ENCODE data around the gene INPP4A.

DNA sequence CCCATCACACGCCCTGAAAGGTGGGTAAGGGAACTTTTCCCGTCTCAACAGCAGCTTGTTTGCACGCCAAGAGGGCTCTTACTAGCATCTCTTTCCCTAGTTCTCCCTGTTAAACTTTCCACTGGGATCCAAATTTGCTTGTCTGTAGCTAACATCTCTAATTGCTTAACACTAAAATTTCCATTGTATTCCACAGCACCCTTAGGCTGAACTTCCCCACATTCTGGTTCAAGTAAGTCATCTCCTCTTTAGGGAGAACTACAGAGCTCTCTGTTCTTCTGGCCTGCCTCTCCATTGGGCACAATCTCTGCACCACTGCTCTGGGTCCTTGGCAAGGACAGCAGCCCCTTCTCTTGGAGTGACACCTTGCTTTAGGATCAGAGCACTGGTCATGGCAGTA, 187.7 kb downstream of the INPP4A start:
- TF ChIP-seq, protein P1, sequence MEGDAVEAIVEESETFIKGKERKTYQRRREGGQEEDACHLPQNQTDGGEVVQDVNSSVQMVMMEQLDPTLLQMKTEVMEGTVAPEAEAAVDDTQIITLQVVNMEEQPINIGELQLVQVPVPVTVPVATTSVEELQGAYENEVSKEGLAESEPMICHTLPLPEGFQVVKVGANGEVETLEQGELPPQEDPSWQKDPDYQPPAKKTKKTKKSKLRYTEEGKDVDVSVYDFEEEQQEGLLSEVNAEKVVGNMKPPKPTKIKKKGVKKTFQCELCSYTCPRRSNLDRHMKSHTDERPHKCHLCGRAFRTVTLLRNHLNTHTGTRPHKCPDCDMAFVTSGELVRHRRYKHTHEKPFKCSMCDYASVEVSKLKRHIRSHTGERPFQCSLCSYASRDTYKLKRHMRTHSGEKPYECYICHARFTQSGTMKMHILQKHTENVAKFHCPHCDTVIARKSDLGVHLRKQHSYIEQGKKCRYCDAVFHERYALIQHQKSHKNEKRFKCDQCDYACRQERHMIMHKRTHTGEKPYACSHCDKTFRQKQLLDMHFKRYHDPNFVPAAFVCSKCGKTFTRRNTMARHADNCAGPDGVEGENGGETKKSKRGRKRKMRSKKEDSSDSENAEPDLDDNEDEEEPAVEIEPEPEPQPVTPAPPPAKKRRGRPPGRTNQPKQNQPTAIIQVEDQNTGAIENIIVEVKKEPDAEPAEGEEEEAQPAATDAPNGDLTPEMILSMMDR (IDR thresholded peaks at IDR 0.05), result no peak
- TF ChIP-seq, protein P2, sequence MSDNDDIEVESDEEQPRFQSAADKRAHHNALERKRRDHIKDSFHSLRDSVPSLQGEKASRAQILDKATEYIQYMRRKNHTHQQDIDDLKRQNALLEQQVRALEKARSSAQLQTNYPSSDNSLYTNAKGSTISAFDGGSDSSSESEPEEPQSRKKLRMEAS (IDR thresholded peaks at IDR 0.05; ENCODE audit: low read depth), result no peak
- TF ChIP-seq EZH2phosphoT487 (IDR thresholded peaks at IDR 0.05; ENCODE audit: borderline replicate concordance, low read depth), result no peak
- TF ChIP-seq SIN3A (IDR thresholded peaks at IDR 0.05; ENCODE audit: borderline replicate concordance, low read depth, low read length), result no peak
- TF ChIP-seq REST (IDR thresholded peaks at IDR 0.05; ENCODE audit: low read depth, low read length), result no peak
- TF ChIP-seq, protein P3, sequence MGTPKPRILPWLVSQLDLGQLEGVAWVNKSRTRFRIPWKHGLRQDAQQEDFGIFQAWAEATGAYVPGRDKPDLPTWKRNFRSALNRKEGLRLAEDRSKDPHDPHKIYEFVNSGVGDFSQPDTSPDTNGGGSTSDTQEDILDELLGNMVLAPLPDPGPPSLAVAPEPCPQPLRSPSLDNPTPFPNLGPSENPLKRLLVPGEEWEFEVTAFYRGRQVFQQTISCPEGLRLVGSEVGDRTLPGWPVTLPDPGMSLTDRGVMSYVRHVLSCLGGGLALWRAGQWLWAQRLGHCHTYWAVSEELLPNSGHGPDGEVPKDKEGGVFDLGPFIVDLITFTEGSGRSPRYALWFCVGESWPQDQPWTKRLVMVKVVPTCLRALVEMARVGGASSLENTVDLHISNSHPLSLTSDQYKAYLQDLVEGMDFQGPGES (IDR thresholded peaks at IDR 0.05; ENCODE audit: low read depth, low read length), result no peak
- no peak for TF ChIP-seq POLR2AphosphoS5 (IDR thresholded peaks at IDR 0.05; ENCODE audit: low read depth, low read length)
- no peak for TF ChIP-seq RXRA (IDR thresholded peaks at IDR 0.05; ENCODE audit: borderline replicate concordance, low read depth)

All from SK-N-SH (cell line).